ENCODE results near the gene CCM2L.

Gene CCM2L

GRCh38 chr20:32010101-32010500, at the start of gene CCM2L:
Gene CCM2L (plus strand): TSS chr20:32010438. CDS start chr20:32010455, 17 bp downstream.
- DNase-seq, result no peak

GRCh38 chr20:31962761-31963160, 47.5 kb upstream of the CCM2L start:
- DNase-seq, result no peak

- DNase-seq, result no peak
These were observed 46.3 kb upstream of the CCM2L start for GRCh38 chr20:31963889-31964288.

- DNase-seq, result no peak
These were observed 43.1 kb upstream of the CCM2L start for GRCh38 chr20:31966991-31967655.

GRCh38 chr20:31967830-31968249, 42.4 kb upstream of the CCM2L start, which contains the start of gene XKR7:
Gene XKR7 (plus strand): TSS chr20:31968151. CDS start chr20:31968176, 25 bp downstream.
- peak in 1 of 2 experiments; percentile 37 for DNase-seq

- peak in 1 of 2 experiments; percentile 18 for DNase-seq
These were observed 41.7 kb upstream of the CCM2L start for GRCh38 chr20:31968291-31969126.

- no peak for DNase-seq
These were observed 40.2 kb upstream of the CCM2L start for GRCh38 chr20:31969991-31970390.

- no peak for DNase-seq
These were observed 37.7 kb upstream of the CCM2L start for GRCh38 chr20:31972471-31973021.

GRCh38 chr20:31974296-31974695, 35.9 kb upstream of the CCM2L start:
- no peak for DNase-seq

GRCh38 chr20:31974951-31975487, 35.2 kb upstream of the CCM2L start:
- no peak for DNase-seq

- no peak for DNase-seq
These were observed 34.4 kb upstream of the CCM2L start for GRCh38 chr20:31975874-31976273.

- no peak for DNase-seq
These were observed 33.2 kb upstream of the CCM2L start for GRCh38 chr20:31977080-31977479.

GRCh38 chr20:31979713-31980426, 30.4 kb upstream of the CCM2L start:
- DNase-seq, result peak in 1 of 2 experiments; percentile 12

- no peak for DNase-seq
These were observed 28.5 kb upstream of the CCM2L start for GRCh38 chr20:31981784-31982183.

GRCh38 chr20:31984981-31985471, 25.2 kb upstream of the CCM2L start:
- peak; percentile 63 to 84 for DNase-seq

- DNase-seq, result peak in 1 of 2 experiments; percentile 15
These were observed 22.5 kb upstream of the CCM2L start for GRCh38 chr20:31987744-31988143.

- no peak for DNase-seq
These were observed 21.7 kb upstream of the CCM2L start for GRCh38 chr20:31988430-31989015.

GRCh38 chr20:31989030-31989645, 21.1 kb upstream of the CCM2L start:
- DNase-seq, result peak in 1 of 2 experiments; percentile 17

GRCh38 chr20:31990641-31991338, 19.4 kb upstream of the CCM2L start:
- DNase-seq, result peak; percentile 69 to 83

- DNase-seq, result peak; percentile 69 to 83
These were observed 18.9 kb upstream of the CCM2L start for GRCh38 chr20:31991339-31991705.

GRCh38 chr20:31992086-31992485, 18.2 kb upstream of the CCM2L start:
- DNase-seq, result no peak

All from NCI-H446 (cell line).